HepG2 (cell line): ENCODE measurements around the gene TTC24. TPM values are rescaled to one million over a fixed set of nuclear protein-coding genes. Genes with fewer than 3 reads are reported as not detected.

ENCODE experiments used
- ATAC-seq: fragments of 200-7000 bp; cut with Tn5 transposase; 3 replicates; pipeline ENCODE4 v1.9.1; 2020; ENCODE audit warnings: mild to moderate bottlenecking, moderate library complexity
- BruUV-seq: library from RNA; stranded (reverse); fragments of 400-500 nt; replicated peaks from 2 replicates; lab custom pipeline; 2021; lab: Mats Ljungman, UMichigan
- CTCF ChIA-PET: fragments of 300-600 bp; formaldehyde crosslinking; extraction: SDS; loops from one replicate; lab custom pipeline; 2021; ENCODE audit warnings: low total read pairs, inconsistent platforms, low intra/inter-chr PET ratio; lab: Yijun Ruan, JAX
- POLR2A ChIA-PET: fragments of 350-600 bp; sonication (Branson Sonifier 250); formaldehyde crosslinking; loops from one replicate; lab custom pipeline; 2020; ENCODE audit warnings: antibody characterized with exemption, inconsistent platforms; lab: Yijun Ruan, JAX
- DNase-seq: peaks from one replicate; pipeline ENCODE4 v3.0.0-alpha.2; 2015; ENCODE audit warnings: low spot score
- FAIRE-seq: peaks from 3 replicates; lab custom pipeline; 2011; peaks lifted over from hg19 to GRCh38; lab: Jason Lieb, UNC
- H2AFZ ChIP-seq: one replicate; pipeline ENCODE4 v1.6.1; 2011; ENCODE audit warnings: low read length, inconsistent platforms
- H3K27ac ChIP-seq: fragments of 300-600 bp; 3 replicates; pipeline ENCODE4 v1.8.0; 2011; ENCODE audit warnings: mixed run types, mild to moderate bottlenecking, mixed read lengths, low read length, inconsistent platforms; ENCODE audit not compliant: insufficient read depth; ENCODE audit errors: extremely low read length
- H3K27me3 ChIP-seq, 2 experiments: fragments of 200-600 bp in 1 of 2; 2 replicates in 1 of 2; 3 replicates in 1 of 2; pipeline versions ENCODE4 v1.6.0 to v1.8.0; 2011; ENCODE audit warnings: low read length in 2 of 2, mild to moderate bottlenecking in 2 of 2, moderate library complexity in 2 of 2, inconsistent platforms in 1 of 2; ENCODE audit not compliant: insufficient read depth in 2 of 2, control insufficient read depth in 1 of 2
- H3K36me3 ChIP-seq, 2 experiments: fragments of 200-600 bp in 1 of 2; replicated peaks in 1 of 2; 2 replicates in 1 of 2; 3 replicates in 1 of 2; pipeline versions ENCODE4 v1.5.1 to v1.8.0; 2011; ENCODE audit warnings: low read length in 2 of 2, inconsistent platforms in 1 of 2; ENCODE audit not compliant: insufficient read depth in 2 of 2, control insufficient read depth in 1 of 2
- H3K4me1 ChIP-seq: 2 replicates; pipeline ENCODE4 v1.5.1; 2012; ENCODE audit warnings: low read length, inconsistent platforms; ENCODE audit not compliant: insufficient read depth
- H3K4me2 ChIP-seq: 2 replicates; pipeline ENCODE4 v1.6.0; 2011; ENCODE audit warnings: low read depth, low read length, inconsistent platforms
- H3K4me3 ChIP-seq, 3 experiments: fragments of 200-600 bp in 1 of 3; sonication (generic), shearing (Covaris generic) in 1 of 3; replicated peaks in 1 of 3; 2 replicates each; pipeline ENCODE4 v1.5.1; 2011 to 2016; ENCODE audit warnings: low read length in 3 of 3, inconsistent platforms in 2 of 3, low read depth in 2 of 3, mild to moderate bottlenecking in 2 of 3, control low read depth in 1 of 3, mixed read lengths in 1 of 3; ENCODE audit not compliant: insufficient read depth in 1 of 3
- H3K79me2 ChIP-seq: one replicate; pipeline ENCODE4 v1.6.1; 2011; ENCODE audit warnings: low read length, inconsistent platforms; ENCODE audit not compliant: insufficient read depth
- H3K9ac ChIP-seq: 2 replicates; pipeline ENCODE4 v1.6.0; 2011; ENCODE audit warnings: mild to moderate bottlenecking, low read depth, low read length, inconsistent platforms; ENCODE audit not compliant: insufficient read depth
- H3K9me3 ChIP-seq: 2 replicates; pipeline ENCODE4 v1.5.1; 2012; ENCODE audit warnings: mild to moderate bottlenecking, low read length
- H4K20me1 ChIP-seq: 2 replicates; pipeline ENCODE4 v1.6.0; 2011; ENCODE audit warnings: inconsistent platforms, mild to moderate bottlenecking, low read length, moderate library complexity; ENCODE audit not compliant: insufficient read depth
- ETV6 ChIP-seq: sonication (generic); formaldehyde crosslinking; conservative IDR thresholded peaks from 2 replicates; pipeline ENCODE4 v1.4.0; 2020; ENCODE audit warnings: missing genetic modification reagents
- MIER2 ChIP-seq: IDR thresholded peaks from 2 replicates; pipeline ENCODE4 v1.6.1; 2016; ENCODE audit warnings: missing biosample characterization, missing genetic modification reagents
- RARA ChIP-seq: IDR thresholded peaks from 2 replicates; pipeline ENCODE4 v1.6.1; 2016; ENCODE audit warnings: missing genetic modification reagents, missing compliant biosample characterization
- REL ChIP-seq: sonication (generic); formaldehyde crosslinking; conservative IDR thresholded peaks from 2 replicates; pipeline ENCODE4 v1.8.0; 2022; ENCODE audit warnings: mild to moderate bottlenecking, missing genetic modification reagents, moderate library complexity
- RFX5 ChIP-seq: IDR thresholded peaks from 2 replicates; pipeline ENCODE4 v1.6.1; 2011; ENCODE audit warnings: low read depth, low read length, improper control_type of control experiment
- TEF ChIP-seq: sonication (generic); formaldehyde crosslinking; IDR thresholded peaks from 2 replicates; pipeline ENCODE4 v1.5.0; 2020; ENCODE audit warnings: missing genetic modification reagents
- TSC22D2 ChIP-seq: sonication (generic); formaldehyde crosslinking; IDR thresholded peaks from 2 replicates; pipeline ENCODE4 v1.5.1; 2020; ENCODE audit warnings: missing genetic modification reagents, mild to moderate bottlenecking, borderline replicate concordance
- ZBTB40 ChIP-seq, 2 experiments: fragments of 450-650 bp in 1 of 2; sonication (generic) in 1 of 2; formaldehyde crosslinking in 1 of 2; IDR thresholded peaks; 2 replicates each; pipeline versions ENCODE4 v1.6.1 to v1.8.0; 2016 to 2022; ENCODE audit warnings: antibody characterized with exemption in 1 of 2, mild to moderate bottlenecking in 1 of 2, missing genetic modification reagents in 1 of 2
- ZFP90 ChIP-seq: sonication (generic); formaldehyde crosslinking; IDR thresholded peaks from 2 replicates; pipeline ENCODE4 v1.8.0; 2022; ENCODE audit warnings: missing genetic modification reagents, mild to moderate bottlenecking, inconsistent platforms, borderline replicate concordance
- ZNF383 ChIP-seq: sonication (generic); formaldehyde crosslinking; IDR thresholded peaks from 2 replicates; pipeline ENCODE4 v1.4.0; 2020; ENCODE audit warnings: missing genetic modification reagents, mild to moderate bottlenecking, borderline replicate concordance
- ZNF564 ChIP-seq: sonication (generic); formaldehyde crosslinking; IDR thresholded peaks from 2 replicates; pipeline ENCODE4 v1.8.1; 2023; ENCODE audit warnings: mild to moderate bottlenecking, missing genetic modification reagents
- ZNF674 ChIP-seq: sonication (generic); formaldehyde crosslinking; IDR thresholded peaks from 2 replicates; pipeline ENCODE4 v1.5.0; 2020; ENCODE audit warnings: low read depth, mild to moderate bottlenecking, missing genetic modification reagents
- ZNF7 ChIP-seq: IDR thresholded peaks from 2 replicates; pipeline ENCODE4 v1.6.1; 2016; ENCODE audit warnings: missing biosample characterization, missing genetic modification reagents
- ZNF879 ChIP-seq: sonication (generic); formaldehyde crosslinking; IDR thresholded peaks from 2 replicates; pipeline ENCODE4 v1.8.1; 2023; ENCODE audit warnings: missing genetic modification reagents
- ZNF891 ChIP-seq: sonication (generic); formaldehyde crosslinking; IDR thresholded peaks from 2 replicates; pipeline ENCODE4 v1.5.0; 2020; ENCODE audit warnings: mild to moderate bottlenecking, missing genetic modification reagents
- WGBS: methylation state at CpG from one replicate; pipeline ENCODE4 v1.1.6; 2017; ENCODE audit warnings: low lambda C conversion rate; 5-methylcytosine and 5-hydroxymethylcytosine counted together
- in situ Hi-C: cut with HindIII; loops from 2 replicates; pipeline ENCODE4 v1.10.0; 2017; ENCODE audit warnings: low pct_unique_long_range_greater_than_20kb; ENCODE audit not compliant: extremely low pct_ligation_motif_present
- intact Hi-C: fragments of 100-400 bp; cut with micrococcal nuclease; formaldehyde crosslinking; loops from one replicate; pipeline ENCODE4 v1.10.0; 2022; ENCODE audit not compliant: unreplicated experiment
- polyA plus RNA-seq, 8 experiments: library from polyadenylated mRNA; depleted of rRNA in 3 of 8; stranded (reverse) in 7 of 8; unstranded in 1 of 8; fragments of >200 nt; fragmentation: Illumina TruSeq in 4 of 8; extraction: Trizol in 4 of 8; gene quantifications; 2 replicates each; pipeline versions ENCODE4 v1.2.1 to v1.2.3, GENCODE V29; 2011 to 2016; ENCODE audit warnings: low read depth in 4 of 8, missing spikeins in 1 of 8, mixed read lengths in 1 of 8; ENCODE audit not compliant: insufficient read depth in 1 of 8
- total RNA-seq, 5 experiments: library from RNA; depleted of rRNA; stranded (reverse); fragments of >200 nt; fragmentation: Illumina TruSeq; extraction: Trizol; gene quantifications; 2 replicates each; pipeline ENCODE4 v1.2.3, GENCODE V29; 2016; ENCODE audit warnings: low read depth in 1 of 5

TTC24 gene
- total and polyA plus RNA-seq, 2 of the 13 experiments (the other 11 are each of a cell fraction or from before 2014, with no cell fraction given), result 0.13 to 0.18 TPM

- peak; percentile 58 for DNase-seq
- CTCF ChIA-PET, result interaction anchor here (1.2 to 3.0 kb wide), 6 partner anchors 11 to 98 kb away, joined by 3 to 18 read pairs (median 10); partner anchors contain the start of gene NES
- Histone ChIP-seq H3K27me3 (peaks cover 9 to 42% of the 10 kb centered on the region in 2 experiments), H3K9ac (no peak overlapping the region), H4K20me1 (no peaks in the 10 kb centered on the region), H3K79me2 (no peaks in the 10 kb centered on the region), H3K27ac (no peak overlapping the region), H3K9me3 (no peaks in the 10 kb centered on the region), H3K4me3 (no peak overlapping the region), H2AFZ (no peak overlapping the region), H3K4me1 (peaks cover 30% of the 10 kb centered on the region), H3K36me3 (no peaks in the 10 kb centered on the region), H3K4me2 (no peak overlapping the region)
- peak; percentile 95 for FAIRE-seq
- intact Hi-C loops, result loop anchor here (2.0 kb wide), 1 partner anchor 49 kb away; the partner anchor contains the start of gene NES
- POLR2A ChIA-PET, result no interaction called here
- peak; percentile 24 for ATAC-seq
- in situ Hi-C loops, result no loop called here
- BruUV-seq, result no TSS peak
- WGBS, result 88% methylated on average over 2 of the region's 2 CpGs
- TF ChIP-seq REL, result no peak
- no peak for TF ChIP-seq ZNF879 (CRISPR knock-in tag)
- no peak for TF ChIP-seq RARA (CRISPR knock-in tag)
- no peak for TF ChIP-seq ZNF383
- TF ChIP-seq ZNF564 (CRISPR knock-in tag), result no peak
- TF ChIP-seq TSC22D2 (CRISPR knock-in tag), result no peak
- TF ChIP-seq ZFP90 (CRISPR knock-in tag), result no peak
- no peak for TF ChIP-seq RFX5
- TF ChIP-seq MIER2 (CRISPR knock-in tag), result peak; percentile 58; the same call in 1 of the 2 replicates
- TF ChIP-seq TEF, result no peak
- no peak for TF ChIP-seq ZNF7 (CRISPR knock-in tag)
- TF ChIP-seq ZNF674 (CRISPR knock-in tag), result no peak
- TF ChIP-seq ZNF891 (CRISPR knock-in tag), result no peak
- no peak for TF ChIP-seq ETV6 (CRISPR knock-in tag)
- TF ChIP-seq ZBTB40 (IDR thresholded peaks at IDR 0.05), result no peak
- no peak for TF ChIP-seq ZBTB40 (CRISPR knock-in tag; IDR thresholded peaks at IDR 0.05)
Observed at GRCh38 chr1:156627313-156627880, 47.9 kb downstream of the TTC24 start.
